GM21447 (cell line): ENCODE data around the gene GABRA4.

ENCODE experiments used
- ATAC-seq: cut with Tn5 transposase; IDR thresholded peaks from one replicate; pipeline ENCODE4 v1.9.1; 2021; ENCODE audit not compliant: unreplicated experiment

Gene GABRA4

DNA sequence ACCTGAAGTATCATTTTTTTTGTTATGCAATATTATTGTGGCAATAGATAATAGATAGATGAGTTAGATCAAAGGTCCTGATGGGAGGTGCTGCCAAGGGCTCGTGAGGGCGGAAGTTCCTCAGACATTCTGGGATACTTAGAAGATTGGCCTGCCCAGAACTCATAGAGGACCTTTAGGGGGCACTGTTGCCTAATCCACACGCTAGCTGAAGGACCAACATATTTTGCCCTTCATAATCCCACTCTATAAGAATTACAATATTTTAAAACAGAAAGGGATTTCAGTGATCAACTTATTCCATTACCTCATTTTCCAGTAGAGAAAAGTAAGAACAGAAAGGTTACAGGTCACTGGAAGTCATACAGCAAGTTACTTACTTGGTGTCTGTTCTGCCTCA is 61.4 kb downstream of the GABRA4 start:
- no peak for ATAC-seq

DNA sequence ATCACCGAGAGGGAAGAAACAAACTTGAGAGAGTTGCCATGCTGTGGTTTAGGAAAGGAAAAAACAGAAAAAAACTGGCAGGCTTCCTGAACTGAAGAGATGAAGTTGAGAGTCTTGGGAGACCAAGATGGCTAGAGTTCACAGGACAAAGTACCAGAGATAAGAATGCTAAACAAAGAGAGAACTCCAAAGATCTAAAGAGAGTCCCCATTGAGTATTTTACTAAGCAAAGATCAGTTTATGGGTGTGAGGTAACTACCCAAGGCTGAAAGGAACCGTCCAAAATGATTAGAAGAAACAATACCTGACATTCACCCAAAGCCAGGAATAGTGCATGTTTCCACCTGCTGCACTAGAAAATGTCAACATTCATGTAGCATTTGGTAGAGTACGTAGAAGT is 62.5 kb downstream of the GABRA4 start:
- ATAC-seq, result no peak

DNA sequence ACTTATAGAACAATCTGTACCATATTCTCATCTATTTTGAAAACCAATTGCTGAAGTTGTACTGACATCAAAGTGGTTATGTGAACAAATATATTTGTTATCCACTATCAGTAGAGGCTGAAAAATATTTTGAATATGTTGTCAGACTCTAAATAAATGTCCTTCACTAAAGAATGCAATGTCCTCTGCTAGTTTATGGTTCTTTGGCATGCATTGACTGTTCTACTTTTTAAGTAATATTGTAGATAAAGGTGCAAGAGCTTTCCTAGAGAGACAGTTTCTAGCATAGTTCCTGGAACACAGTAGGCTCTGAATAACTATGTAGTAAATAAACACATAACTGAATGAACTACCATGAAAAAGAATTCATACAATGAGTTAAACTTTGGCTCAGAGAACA is 66.2 kb downstream of the GABRA4 start:
- ATAC-seq, result no peak

DNA sequence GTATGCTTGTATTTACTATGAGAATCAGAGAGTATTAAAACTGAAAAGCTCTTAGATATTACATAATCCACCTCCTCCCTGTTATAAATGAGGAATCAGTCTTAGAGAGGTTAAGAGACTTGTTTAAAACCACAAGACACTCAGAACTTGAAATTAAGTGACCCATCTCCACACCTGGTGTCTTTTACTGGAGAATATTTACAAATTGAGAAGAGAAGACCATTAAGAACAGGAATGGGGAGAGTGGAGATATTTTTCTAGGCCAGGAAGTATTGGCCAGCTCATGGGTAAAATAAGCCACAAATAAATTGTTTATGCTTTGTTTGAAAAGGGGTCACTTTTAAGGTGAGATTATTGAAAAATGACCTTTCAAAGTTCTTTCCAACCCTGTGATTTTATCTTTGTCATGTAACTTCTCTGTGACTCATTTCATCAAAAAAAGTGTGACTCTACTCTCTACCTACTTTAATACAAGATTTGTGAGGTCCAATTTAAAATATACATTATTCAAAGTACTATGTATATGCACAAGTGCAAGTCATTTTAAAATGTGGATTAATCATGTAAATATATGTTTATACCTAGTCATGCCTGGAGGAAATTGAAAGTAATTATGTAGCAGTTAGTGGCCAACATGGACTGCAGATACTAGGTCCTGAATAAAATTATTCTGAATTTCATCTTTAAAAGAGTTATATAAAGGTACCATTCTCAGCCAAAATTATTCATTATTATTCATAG is 68.4 kb downstream of the GABRA4 start:
- ATAC-seq, result no peak

DNA sequence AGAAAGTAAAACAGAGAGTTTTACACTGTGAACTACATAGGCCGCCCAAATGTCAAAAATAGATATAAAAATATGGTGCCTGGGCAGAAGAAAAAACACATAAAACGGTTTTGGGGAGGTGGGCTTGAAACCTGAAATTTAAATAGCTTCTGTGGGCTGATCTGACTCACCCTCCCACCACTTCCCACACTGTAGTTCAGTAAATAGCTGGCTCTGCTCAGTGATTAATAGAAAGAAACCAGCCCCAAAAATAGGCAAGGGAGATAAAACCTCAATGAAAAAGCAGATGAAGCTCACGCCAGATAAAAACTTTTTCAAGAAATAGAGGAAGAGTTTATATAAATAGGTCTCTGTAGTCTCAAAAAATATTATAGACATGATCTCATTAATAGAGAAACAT is 71.2 kb downstream of the GABRA4 start:
- ATAC-seq, result no peak

DNA sequence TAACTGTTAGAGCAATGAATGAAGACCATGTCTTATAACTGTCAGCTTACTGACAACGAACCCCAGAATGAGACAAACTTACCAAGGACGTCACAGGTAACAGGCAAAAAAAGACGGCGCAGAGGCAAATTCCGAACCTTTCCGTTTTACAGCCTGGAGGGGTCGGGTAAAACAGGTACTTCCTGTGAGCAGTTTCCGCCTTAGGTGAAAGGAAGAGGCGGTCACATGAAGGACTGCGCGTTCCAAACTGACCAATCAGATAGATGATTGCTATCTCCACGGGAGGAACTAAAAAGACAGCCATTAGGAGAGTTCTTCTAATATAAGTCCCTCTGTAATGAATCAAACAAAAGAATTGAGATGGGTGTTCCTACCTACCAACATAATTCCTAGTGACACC is 84.3 kb downstream of the GABRA4 start, which contains the start of gene COX7B2:
COX7B2 (minus strand) TSS at position 168 of the 400 bp plus-strand sequence. CDS start 174,053 bp downstream, outside the sequence.
- ATAC-seq, result no peak

DNA sequence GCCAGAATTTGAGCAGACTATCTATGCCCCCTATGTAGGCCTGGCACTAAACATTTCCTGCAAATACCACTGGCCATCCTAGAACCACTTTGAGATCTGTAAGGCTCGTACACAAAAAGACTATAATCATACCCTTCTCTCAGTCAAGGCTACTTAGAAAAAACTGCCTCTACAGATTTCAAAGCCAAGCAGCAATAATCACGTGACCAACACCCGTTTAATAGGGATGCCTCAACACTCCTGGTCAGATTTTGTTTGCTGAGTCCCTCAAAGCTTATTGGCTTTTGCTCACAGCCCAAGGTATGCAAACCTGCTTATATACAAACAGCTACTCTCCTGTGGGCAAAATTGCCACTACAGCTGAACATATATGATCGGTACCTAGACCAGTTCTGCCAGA is 85.2 kb downstream of the GABRA4 start:
- ATAC-seq, result no peak

DNA sequence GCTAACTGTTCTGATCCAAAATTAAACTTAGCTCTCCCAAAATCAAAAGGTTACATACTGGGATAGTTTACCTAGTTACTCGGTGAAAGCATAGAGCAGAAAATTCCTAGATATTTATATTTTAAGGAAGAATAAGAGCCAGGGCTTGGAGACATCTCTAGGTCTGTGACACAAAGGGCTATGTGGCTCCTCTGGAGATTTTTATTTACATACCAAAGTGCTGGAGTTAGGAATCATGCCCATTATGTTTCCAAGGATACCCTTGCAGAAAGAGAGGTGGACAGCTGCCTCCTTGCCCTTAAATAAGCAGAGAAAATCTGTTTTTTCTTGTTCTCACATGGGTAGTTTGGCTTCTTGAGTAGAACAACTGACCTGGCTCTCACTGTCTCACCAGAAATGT is 93.3 kb downstream of the GABRA4 start:
- no peak for ATAC-seq

DNA sequence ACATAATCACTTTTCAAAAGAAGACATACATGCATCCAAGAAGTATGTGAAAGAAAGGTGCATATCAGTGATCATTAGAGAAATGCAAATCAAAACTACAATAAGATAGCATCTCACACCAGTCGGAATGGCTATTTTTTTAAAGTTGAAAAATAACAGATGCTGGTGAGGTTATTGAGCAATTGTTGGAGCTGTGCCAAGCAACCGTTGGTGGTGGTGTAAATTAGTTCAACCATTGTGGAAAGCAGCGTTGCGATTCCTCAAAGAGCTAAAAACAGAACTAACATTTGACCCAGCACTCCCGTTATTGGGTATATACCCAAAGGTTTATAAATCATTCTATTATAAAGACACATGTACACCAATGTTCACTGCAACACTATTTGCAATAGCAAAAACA is 98.6 kb downstream of the GABRA4 start:
- ATAC-seq, result no peak

DNA sequence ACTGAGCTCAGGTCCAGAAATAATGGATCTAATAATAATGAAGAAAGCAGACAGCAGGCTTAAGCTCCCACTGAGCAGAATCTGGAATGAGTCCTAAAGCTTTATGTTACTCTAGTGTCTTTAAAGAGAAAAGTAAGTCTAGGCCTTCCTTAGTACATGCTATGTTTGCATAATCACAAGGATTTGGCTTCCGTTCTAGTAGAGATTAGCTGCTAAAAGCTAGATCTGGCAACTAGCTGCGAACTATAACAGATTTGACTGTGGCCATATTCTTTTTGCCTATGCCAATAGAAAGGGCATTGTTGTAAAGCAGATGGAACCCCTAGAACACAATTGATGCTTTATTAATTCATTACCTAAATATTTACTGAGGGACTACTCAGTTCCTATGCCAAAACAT is 103.3 kb downstream of the GABRA4 start:
- ATAC-seq, result no peak

DNA sequence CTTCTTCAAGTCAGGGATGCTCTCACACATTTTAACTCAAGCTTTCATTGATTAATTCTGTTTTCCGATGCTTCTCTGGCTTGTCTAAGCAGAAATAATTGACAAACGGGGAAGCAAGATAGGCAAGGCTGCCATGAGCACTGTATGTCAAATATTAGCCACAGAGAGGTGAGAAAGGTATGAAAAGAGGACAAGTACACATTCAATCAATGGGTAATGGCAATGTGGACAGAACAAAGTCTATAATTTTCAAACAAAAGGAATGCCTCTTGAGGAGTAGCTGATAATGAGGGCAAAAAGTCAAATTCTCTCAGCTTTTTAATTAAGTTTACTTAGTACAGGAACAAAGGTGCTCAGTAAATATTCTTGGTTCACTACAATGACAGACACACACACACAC is 104.0 kb downstream of the GABRA4 start:
- no peak for ATAC-seq

DNA sequence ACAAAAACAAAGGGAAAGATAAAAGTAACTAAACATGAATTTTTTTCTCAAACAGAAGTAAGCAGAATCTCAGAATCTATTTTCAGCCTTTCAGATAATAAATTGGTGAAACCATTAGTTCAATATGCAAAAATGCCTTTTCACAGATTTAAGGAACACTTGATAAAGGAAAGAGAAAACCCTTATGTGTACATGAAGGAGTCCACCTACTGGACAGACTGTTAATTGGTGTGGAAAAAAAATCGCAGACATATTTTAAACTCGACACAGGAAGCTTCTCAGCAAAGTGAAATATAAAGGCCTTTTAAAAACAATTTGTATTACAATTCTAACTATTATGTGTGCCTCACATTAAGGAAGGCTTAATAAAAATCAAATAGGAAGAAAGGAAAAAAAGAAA is 106.7 kb downstream of the GABRA4 start:
- no peak for ATAC-seq

DNA sequence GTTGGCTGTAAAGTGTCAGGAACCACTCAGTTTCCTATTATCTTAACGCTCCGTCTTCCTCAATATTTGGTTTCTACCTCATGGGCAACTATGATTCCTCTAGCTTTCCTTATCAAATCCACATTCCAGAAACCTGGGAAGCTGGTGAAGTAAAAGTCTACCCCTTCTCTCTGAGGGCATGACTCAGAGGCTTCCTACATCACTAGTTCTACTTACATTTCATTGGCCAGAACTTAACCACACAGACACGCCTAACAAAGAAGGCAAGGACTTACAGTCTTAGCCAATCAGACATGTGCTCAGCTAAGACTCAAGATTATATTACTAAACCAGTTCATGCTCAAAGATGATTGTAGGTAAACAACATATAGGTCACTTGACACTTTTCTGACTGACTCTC is 114.7 kb downstream of the GABRA4 start:
- no peak for ATAC-seq

DNA sequence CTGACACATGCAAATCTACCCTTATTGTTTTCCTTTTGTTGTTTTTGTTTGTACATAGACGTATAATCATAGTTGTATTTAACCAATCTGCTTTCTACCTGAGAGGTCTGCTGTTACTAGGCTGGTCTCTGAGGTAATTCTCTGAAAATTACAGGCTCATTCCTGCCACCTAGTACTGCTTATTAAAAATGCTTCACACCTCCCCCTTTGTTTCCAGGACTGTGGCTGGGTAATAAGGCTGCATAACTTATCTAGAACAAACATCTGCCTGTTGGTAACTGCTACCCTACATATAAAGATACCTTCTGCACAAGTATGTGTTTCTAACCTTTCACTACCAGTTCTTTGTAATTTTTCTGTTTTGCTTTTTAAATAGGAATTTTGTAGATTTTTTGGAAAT is 118.6 kb downstream of the GABRA4 start:
- no peak for ATAC-seq

DNA sequence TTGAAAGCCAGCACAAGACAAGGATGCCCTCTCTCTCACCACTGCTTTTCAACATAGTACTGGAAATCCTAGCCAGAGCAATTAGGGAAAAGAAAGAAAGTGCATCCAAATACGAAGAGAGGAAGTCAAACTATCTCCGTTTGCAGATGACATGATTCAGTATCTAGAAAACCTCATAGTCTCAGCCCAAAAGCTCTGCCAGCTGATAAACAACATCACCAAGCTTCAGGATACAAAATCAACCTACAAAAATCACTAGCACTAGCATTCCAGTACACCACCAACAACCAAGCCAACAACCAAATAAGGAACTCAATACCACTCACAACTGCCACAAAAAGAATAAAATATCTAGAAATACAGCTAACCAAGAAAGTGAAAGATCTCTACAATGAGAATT is 123.0 kb downstream of the GABRA4 start:
- no peak for ATAC-seq
